ENCODE results near the gene HLTF. TPM values are rescaled to one million over a fixed set of nuclear protein-coding genes. Genes with fewer than 3 reads are reported as not detected.

Gene HLTF
- total and polyA plus RNA-seq, 2 experiments from 2014 or later = 25.0 to 28.6 TPM

- H3K36me3 ChIP-seq (ENCODE audit: low read depth) = peaks cover 20% of the 10 kb centered on the region; the same call in 1 of the 2 replicates
- in situ Hi-C loops (cut with MboI) = no loop called here
- TF ChIP-seq EZH2 (IDR thresholded peaks at IDR 0.05; ENCODE audit: insufficient read depth, poor library complexity, severe bottlenecking) (no peak), EZH2phosphoT487 (IDR thresholded peaks at IDR 0.05; ENCODE audit: insufficient read depth, low read depth) (no peak)
- no peaks in the 10 kb centered on the region for H3K9me3 ChIP-seq (ENCODE audit: low read depth)
- no peak overlapping the region for H3K27ac ChIP-seq
- peaks cover 55% of the 10 kb centered on the region for H3K4me1 ChIP-seq (ENCODE audit: insufficient read depth)
- 64 to 65% methylated on average over 3 of the region's 3 CpGs for WGBS, 2 experiments (ENCODE audit: low coverage in 1 of 2, low lambda C conversion rate in 2 of 2, missing lambda C conversion rate in 2 of 2)
- no peak overlapping the region for H3K9ac ChIP-seq
- peaks cover 36% of the 10 kb centered on the region for H3F3A ChIP-seq (ENCODE audit: insufficient read depth)
- no peaks in the 10 kb centered on the region for H3K27me3 ChIP-seq (replicated peaks; ENCODE audit: insufficient read depth)
- DNase-seq = peak; percentile 54
- H3K9me2 ChIP-seq (ENCODE audit: insufficient read depth) = no peaks in the 10 kb centered on the region
- peak overlapping the region; percentile 31 for H3K4me2 ChIP-seq (ENCODE audit: unreplicated experiment)
- H2AFZ ChIP-seq = no peak overlapping the region
- H3K79me2 ChIP-seq (ENCODE audit: insufficient read depth) = no peaks in the 10 kb centered on the region
- H4K20me1 ChIP-seq (ENCODE audit: insufficient read depth) = no peaks in the 10 kb centered on the region
- H3K4me3 ChIP-seq = no peak overlapping the region
Observed at GRCh38 chr3:149020196-149020838, 66.0 kb downstream of the HLTF start.

GRCh38 chr3:149019580-149019979 is 66.8 kb downstream of the HLTF start:
- TF ChIP-seq EZH2 (IDR thresholded peaks at IDR 0.05; ENCODE audit: insufficient read depth, poor library complexity, severe bottlenecking) (no peak), EZH2phosphoT487 (IDR thresholded peaks at IDR 0.05; ENCODE audit: insufficient read depth, low read depth) (no peak)
- Histone ChIP-seq H3K9me3 (ENCODE audit: low read depth) (no peaks in the 10 kb centered on the region), H3K9ac (no peak overlapping the region), H3K4me1 (ENCODE audit: insufficient read depth) (peaks cover 63% of the 10 kb centered on the region), H3K79me2 (ENCODE audit: insufficient read depth) (no peaks in the 10 kb centered on the region), H3F3A (ENCODE audit: insufficient read depth) (peaks cover 42% of the 10 kb centered on the region), H3K27me3 (replicated peaks; ENCODE audit: insufficient read depth) (no peaks in the 10 kb centered on the region), H3K27ac (no peak overlapping the region), H3K4me3 (no peak overlapping the region), H3K36me3 (ENCODE audit: low read depth) (peaks cover 12% of the 10 kb centered on the region; the same call in 1 of the 2 replicates), H2AFZ (no peak overlapping the region), H3K4me2 (ENCODE audit: unreplicated experiment) (peak overlapping the region; percentile 31), H4K20me1 (ENCODE audit: insufficient read depth) (no peaks in the 10 kb centered on the region), H3K9me2 (ENCODE audit: insufficient read depth) (no peaks in the 10 kb centered on the region)
- in situ Hi-C loops (cut with MboI) = no loop called here
- WGBS, 2 experiments (ENCODE audit: low coverage in 1 of 2, low lambda C conversion rate in 2 of 2, missing lambda C conversion rate in 2 of 2) = 93 to 99% methylated on average over 4 of the region's 4 CpGs
- DNase-seq = no peak

DNA sequence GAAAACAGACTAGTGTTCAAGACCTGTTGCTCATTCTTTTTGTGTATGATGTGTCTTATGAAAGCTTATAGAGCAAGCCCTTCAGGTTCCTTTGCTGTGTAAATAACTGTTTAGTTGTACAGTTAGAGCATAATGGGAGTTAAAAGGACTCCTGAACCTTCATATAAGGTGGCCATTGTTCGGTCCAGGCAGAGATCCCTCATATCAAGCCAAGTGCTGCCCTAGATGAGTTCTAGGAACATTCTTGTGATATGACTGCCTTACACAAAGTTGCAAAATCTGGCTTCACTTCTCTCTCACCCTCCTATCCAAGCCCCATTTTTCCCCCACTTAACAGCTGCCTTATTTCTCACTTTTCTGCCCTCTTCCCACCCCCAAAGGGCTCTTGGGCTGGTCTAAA is 68.1 kb downstream of the HLTF start:
- Histone ChIP-seq H3K36me3 (ENCODE audit: low read depth) (peaks cover 16% of the 10 kb centered on the region; the same call in 1 of the 2 replicates), H3F3A (ENCODE audit: insufficient read depth) (peaks cover 50% of the 10 kb centered on the region), H3K9me3 (ENCODE audit: low read depth) (no peaks in the 10 kb centered on the region), H3K79me2 (ENCODE audit: insufficient read depth) (no peaks in the 10 kb centered on the region), H2AFZ (no peak overlapping the region), H3K4me1 (ENCODE audit: insufficient read depth) (peaks cover 60% of the 10 kb centered on the region), H3K4me3 (no peak overlapping the region; the same call in 1 of the 2 replicates), H3K4me2 (ENCODE audit: unreplicated experiment) (peak overlapping the region; percentile 58), H4K20me1 (ENCODE audit: insufficient read depth) (no peaks in the 10 kb centered on the region), H3K9ac (no peak overlapping the region), H3K27me3 (replicated peaks; ENCODE audit: insufficient read depth) (no peaks in the 10 kb centered on the region), H3K27ac (peak overlapping the region; percentile 66), H3K9me2 (ENCODE audit: insufficient read depth) (no peaks in the 10 kb centered on the region)
- in situ Hi-C loops (cut with MboI) = no loop called here
- 84 to 88% methylated on average over 1 of the region's 1 CpG for WGBS, 2 experiments (ENCODE audit: low coverage in 1 of 2, low lambda C conversion rate in 2 of 2, missing lambda C conversion rate in 2 of 2)
- TF ChIP-seq EZH2phosphoT487 (IDR thresholded peaks at IDR 0.05; ENCODE audit: insufficient read depth, low read depth) = no peak
- TF ChIP-seq EZH2 (IDR thresholded peaks at IDR 0.05; ENCODE audit: insufficient read depth, poor library complexity, severe bottlenecking) = no peak
- DNase-seq = peak; percentile 78

GRCh38 chr3:149016669-149017541 is 69.4 kb downstream of the HLTF start:
- Histone ChIP-seq H3K27me3 (replicated peaks; ENCODE audit: insufficient read depth) (no peaks in the 10 kb centered on the region), H3K4me1 (ENCODE audit: insufficient read depth) (peaks cover 60% of the 10 kb centered on the region), H3K4me2 (ENCODE audit: unreplicated experiment) (peak overlapping the region; percentile 43), H3K27ac (peak overlapping the region; percentile 78), H3K4me3 (0 out of 2 replicates have a peak overlapping the region, but pooled peaks have one; percentile 9), H2AFZ (no peak overlapping the region), H4K20me1 (ENCODE audit: insufficient read depth) (no peaks in the 10 kb centered on the region), H3K36me3 (ENCODE audit: low read depth) (peaks cover 22% of the 10 kb centered on the region), H3K9me2 (ENCODE audit: insufficient read depth) (no peaks in the 10 kb centered on the region), H3K9me3 (ENCODE audit: low read depth) (no peaks in the 10 kb centered on the region), H3F3A (ENCODE audit: insufficient read depth) (peaks cover 50% of the 10 kb centered on the region), H3K79me2 (ENCODE audit: insufficient read depth) (no peaks in the 10 kb centered on the region), H3K9ac (peak overlapping the region; percentile 19; the same call in 1 of the 2 replicates)
- peak; percentile 96 for DNase-seq
- 55% methylated on average over 9 of the region's 9 CpGs for WGBS, 2 experiments (ENCODE audit: low coverage in 1 of 2, low lambda C conversion rate in 2 of 2, missing lambda C conversion rate in 2 of 2)
- in situ Hi-C loops (cut with MboI) = no loop called here
- no peak for TF ChIP-seq EZH2 (IDR thresholded peaks at IDR 0.05; ENCODE audit: insufficient read depth, poor library complexity, severe bottlenecking)
- 0 out of 2 replicates have a peak, but pooled peaks have one; percentile 30 for TF ChIP-seq EZH2phosphoT487 (IDR thresholded peaks at IDR 0.05; ENCODE audit: insufficient read depth, low read depth)
